ENCODE data around the gene CARNS1.
A peak's percentile ranks its signal among the peaks of the same experiment; 100 is the strongest.

The CARNS1 gene

DNA sequence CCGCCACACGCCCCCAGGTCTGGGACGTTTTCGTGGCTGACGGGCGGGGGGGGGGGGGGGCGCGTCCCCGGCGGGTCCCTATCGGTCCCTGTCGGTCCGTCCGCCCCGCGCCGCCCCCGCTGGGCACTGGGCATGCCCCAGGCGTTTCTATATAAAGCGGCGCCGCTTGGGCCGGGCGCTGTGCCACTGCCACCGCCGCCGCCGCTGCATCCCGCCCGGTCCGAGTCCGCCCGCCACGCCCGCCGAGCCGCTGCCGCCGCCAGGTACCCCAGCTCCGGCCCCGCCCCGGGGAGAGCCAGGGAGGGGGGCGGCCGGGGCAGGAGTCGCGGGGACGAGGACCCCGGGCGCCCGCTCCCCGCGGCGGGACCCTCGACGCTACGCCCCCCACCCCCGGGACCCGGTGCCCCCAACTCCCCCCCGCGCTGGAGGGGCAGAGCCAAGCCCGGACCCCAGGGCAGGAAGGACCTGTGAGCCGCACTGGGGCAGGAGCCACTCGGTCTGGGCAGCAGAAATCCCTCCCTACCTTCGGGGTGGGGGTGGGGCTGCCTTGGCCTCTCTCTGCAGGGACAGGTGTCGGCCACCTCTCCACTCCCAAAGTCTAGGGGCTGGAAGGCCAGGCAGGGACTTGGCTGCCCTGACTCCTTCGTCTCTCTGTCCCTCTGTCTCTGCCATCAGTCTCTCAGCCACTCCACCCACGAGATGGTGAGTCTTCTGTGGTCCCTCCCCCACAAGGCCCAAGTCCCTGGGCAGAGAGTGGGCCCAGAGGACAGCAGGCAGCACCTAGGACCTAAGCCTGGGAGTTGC, at the start of gene CARNS1:
Gene CARNS1 (plus strand): TSS at position 178 of the 804 bp plus-strand sequence. CDS start 522 bp downstream, at position 700.
- DNase-seq (ENCODE audit: low read depth in 1 of 2, low spot score in 1 of 2): no peak

DNA sequence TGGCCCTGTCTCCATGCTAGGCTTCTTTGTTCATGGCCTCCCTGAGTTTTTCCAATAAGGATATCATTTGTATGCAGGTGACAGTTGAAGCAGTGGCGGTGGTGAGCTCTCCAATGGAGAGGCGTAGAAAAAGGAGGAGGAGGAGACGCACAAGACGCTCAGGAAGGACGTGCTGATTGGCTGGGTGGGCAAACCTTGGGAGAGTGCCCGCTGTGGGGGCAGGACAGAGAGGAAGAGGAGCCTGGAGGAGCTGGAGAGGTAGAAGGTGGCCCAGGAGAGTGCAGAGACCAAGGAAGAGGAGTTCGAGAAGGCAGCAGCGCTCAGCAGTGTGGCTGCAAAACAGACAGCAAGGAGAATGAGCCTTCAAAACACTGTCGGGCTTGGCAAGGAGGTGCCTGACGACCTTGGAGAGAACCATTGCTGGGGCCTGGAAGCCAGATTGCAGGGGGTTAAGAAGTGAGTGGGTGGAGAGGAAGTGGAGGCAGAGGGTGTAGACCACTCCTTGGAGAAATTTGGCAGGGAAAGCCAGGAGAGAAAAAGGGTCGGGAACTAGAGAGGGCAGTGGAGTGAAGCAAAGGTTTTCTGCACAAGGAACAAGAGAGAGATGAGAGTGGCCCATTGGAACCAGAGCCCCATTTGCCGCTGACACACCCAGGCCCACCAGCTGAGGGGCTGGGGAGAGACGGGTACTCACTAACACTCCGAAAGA, 49.6 kb upstream of the CARNS1 start:
- no peak for DNase-seq (ENCODE audit: low read depth in 1 of 2, low spot score in 1 of 2)

- no peak for DNase-seq (ENCODE audit: low read depth in 1 of 2, low spot score in 1 of 2)
These were observed 48.9 kb upstream of the CARNS1 start for GRCh38 chr11:67366546-67366945.

- DNase-seq (ENCODE audit: low read depth in 1 of 2, low spot score in 1 of 2): no peak
These were observed 48.3 kb upstream of the CARNS1 start for GRCh38 chr11:67366961-67367760.

DNA sequence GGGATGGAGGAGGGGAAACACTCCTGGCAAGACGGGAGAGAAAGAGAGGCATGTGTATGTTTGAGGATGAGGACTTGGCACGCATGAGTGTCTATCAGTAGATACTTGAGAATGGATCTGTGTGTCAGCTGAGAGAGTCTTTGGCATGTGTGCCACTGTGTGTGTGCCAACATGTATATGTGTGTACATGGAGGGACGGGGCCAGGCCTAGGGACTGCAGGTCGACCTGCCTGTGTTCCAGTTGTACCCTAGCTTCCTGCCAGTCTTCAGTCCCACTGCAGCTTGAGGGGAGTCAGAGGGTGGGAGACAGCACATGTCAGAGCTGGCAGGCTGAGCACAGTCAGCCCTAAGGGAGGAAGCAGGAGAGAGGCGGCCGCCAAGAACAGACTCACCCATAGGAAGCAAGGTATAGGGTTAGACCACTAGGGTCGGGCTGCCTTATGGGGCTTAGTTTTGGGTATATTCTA, 47.7 kb upstream of the CARNS1 start:
- no peak for DNase-seq (ENCODE audit: low read depth in 1 of 2, low spot score in 1 of 2)

DNA sequence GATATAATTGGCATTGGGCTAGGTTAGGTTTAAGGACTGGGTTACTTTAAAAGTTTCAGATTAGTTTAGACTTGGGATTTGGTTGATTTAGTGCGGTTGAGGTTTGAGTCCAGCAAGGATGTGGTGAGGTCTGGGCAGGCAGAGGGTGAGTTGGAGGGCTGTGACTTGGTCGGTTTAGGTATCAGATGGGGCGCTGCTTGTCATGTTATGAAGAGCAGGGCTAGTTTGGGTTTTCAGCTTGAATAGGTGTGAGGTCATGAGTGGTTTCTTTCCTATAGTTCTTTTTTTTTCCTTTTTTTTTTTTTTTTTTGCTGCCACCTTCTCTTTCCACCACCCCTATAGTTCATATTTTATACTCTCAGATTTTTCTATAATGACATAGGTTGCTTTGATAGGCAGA, 46.9 kb upstream of the CARNS1 start:
- no peak for DNase-seq (ENCODE audit: low read depth in 1 of 2, low spot score in 1 of 2)

- no peak for DNase-seq (ENCODE audit: low read depth in 1 of 2, low spot score in 1 of 2)
These were observed 46.2 kb upstream of the CARNS1 start for GRCh38 chr11:67369275-67369674.

DNA sequence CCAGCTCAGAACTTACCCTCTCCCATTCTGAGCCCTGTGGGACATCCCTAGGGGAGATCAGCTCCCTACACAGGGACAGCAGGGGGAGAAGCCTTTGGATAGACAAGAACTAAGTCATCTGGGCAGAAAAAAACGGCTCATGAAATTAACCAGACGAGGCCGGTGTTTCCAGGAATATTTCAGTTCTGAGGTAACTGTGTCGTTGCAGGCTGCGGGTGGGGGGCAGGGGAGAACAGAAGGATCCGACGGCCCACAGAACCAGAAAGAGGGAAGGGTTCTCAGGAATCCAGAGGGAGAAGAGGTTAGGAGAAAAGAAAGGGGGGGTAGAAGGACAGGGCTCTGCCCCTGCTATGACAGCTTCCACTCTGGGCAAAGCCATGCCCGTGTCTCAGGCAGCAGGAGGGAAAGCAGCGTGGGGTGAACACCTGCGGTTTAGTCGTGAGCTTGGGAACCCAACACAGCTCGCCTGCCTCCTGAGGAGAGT, 45.6 kb upstream of the CARNS1 start:
- DNase-seq (ENCODE audit: low read depth in 1 of 2, low spot score in 1 of 2): no peak

DNA sequence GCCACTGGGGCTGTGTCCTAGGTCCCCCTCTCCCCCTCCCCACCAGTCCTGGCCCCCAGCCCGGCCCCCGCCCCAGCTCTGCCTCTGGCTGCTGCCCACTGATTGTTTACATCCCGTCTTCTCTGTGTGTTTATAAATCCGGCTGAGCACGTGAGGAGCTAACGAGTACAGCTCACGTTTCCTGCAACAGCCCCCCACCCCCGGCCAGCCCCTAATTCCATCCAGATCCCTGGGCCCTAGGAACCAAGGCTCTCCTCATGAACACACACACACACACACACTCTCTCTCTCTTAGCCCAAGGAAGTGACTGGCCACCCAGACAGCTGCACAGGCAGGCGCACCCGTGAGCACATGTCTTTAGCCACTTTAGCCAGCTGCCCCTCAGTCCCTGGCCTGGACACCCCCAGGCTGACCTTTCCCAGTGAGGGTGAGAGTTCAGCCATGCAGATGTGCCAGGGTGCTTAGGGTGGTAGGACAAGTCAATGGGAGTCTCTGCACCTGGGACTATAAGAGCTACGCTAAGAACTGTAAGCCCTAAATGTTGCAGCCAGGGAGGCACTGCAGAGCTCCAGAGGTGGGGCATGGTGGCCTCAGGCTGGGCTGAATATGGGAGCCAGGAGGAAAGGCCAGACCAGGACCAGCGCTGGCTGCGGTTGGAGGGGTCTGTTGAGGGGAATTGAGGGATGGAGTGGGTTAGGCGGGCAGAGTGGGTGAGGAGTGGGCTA, 45.0 kb upstream of the CARNS1 start:
- no peak for DNase-seq (ENCODE audit: low read depth in 1 of 2, low spot score in 1 of 2)

GRCh38 chr11:67371189-67371910, 44.1 kb upstream of the CARNS1 start:
- no peak for DNase-seq (ENCODE audit: low read depth in 1 of 2, low spot score in 1 of 2)

- DNase-seq (ENCODE audit: low read depth in 1 of 2, low spot score in 1 of 2): no peak
These were observed 43.6 kb upstream of the CARNS1 start for GRCh38 chr11:67371911-67372320.

DNA sequence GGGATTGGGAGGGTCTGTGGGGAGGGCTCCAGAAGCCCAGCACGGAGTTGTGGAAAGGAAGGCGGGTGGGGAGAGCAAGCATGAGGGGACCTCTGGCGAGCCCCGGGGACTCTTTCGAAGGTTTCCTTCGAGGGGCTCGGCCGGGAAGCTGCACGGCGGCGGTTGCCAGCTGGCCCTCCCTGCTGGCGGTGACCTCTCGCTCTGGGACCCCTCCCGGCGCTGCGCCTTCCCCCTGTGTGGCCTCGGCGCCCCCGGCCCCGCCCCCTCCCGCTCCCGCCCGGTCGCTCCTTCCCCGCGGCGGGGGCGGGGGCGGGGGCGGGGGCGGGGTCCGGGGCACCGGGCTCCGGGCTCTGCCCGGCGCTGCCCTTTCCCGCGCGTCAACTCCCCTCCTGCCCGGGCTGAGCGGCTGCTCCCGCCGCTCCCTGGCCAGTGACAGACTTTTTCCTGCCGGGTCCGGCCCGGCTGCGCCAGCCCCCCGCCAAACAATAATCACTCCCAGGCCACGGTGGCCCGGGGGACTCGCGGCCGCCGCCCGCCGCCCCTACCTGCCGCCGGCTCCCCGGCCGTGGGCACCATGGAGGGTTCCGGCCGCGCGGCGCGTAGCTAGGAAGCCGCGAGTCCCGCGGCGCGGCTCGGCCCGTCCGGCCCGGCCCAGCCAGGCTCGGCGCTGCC, 43.0 kb upstream of the CARNS1 start:
- no peak for DNase-seq (ENCODE audit: low read depth in 1 of 2, low spot score in 1 of 2)

GRCh38 chr11:67372993-67373647, 42.4 kb upstream of the CARNS1 start, which contains the start of gene CLCF1:
Gene CLCF1 (minus strand): TSS chr11:67373598. CDS start chr11:67373539, 59 bp downstream.
- no peak for DNase-seq (ENCODE audit: low read depth in 1 of 2, low spot score in 1 of 2)

DNA sequence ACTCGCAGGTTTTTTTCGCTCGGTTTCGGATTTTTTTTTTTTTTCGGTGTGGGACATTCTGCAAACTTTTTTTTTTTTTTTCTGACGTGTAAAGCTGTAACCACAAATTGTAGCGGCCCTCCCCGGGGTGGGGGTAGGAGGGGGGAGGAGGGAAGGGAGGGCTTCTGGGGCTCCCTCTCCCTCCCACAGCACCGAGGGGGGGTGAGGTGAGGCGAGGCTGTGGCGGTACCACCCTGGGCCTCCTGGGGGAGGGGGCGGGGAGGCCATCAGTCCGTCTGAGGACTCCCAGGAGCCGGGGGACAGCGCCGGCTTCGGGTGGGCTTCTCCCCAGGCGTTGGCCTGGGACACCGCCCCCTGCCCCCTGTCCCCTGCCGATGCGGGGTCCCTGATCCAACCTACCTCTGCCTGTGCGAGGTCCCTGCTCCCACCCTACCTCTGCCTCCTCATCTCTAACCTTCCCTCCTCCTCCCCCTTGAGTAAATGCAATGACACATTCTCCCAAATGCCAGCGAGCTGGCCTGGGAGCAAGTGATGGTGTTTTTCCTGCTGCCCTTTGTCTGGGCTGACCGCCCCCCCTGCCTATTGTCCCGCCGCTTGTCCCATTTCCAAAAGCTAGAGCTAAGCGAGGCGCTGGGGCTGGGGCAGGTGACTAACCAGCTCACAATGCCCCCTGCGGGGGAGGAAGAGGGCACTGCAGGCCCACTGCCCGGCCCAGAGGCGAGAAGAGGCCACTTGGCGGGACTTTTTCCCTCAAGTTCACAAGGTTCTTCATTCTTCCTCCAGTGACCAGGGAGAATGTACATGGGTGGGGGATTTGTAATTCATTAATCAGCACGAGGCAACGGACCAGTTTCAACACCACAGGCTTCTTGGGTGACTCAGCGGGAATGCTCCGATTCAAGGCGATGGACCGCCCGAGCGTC, 41.6 kb upstream of the CARNS1 start:
- peak; percentile 62 to 69 for DNase-seq (ENCODE audit: low read depth in 1 of 2, low spot score in 1 of 2)

DNA sequence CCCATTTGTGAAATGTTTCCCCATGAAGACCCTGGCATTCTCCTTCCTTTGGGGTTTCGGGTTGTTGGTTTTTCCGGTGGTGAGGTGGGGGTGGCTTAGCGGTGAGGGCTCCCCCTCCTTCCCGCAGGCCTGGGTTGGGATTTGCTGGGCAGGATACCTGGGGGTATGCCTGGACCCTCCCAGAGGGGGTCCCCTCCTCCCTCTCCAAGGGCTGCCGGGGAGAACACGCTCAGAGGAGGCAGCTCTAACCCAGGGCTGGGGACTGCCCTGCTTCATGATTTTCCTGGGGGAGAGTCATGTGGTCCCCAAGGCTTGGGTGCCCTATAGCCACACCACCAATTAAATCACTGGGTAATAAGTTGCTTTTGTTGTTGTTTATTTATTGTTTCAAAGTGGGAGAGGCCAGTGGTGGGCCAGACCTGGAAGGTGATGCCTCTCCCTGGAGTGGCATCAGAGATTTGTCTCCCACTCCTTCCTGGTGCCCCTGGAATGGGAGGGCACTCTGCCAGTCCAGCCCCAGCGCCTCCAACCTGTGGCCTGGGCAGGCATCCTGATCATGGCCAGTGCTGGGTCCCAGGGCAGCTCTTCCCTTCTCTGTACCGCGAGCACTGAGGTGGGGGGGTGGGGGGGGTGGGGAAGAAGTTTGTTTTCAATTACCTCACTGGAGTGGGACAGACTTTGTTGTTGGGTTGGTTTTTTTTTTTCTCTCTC, 40.8 kb upstream of the CARNS1 start:
- no peak for DNase-seq (ENCODE audit: low read depth in 1 of 2, low spot score in 1 of 2)

- DNase-seq (ENCODE audit: low read depth in 1 of 2, low spot score in 1 of 2): no peak
These were observed 40.0 kb upstream of the CARNS1 start for GRCh38 chr11:67375320-67376055.
